ENCODE measurements around the gene RIOX2.
"Not testable (repeated sequence)": the region's sequence is repeated elsewhere in the genome, so short reads cannot be mapped to it uniquely, and the experiment has no call there.

The RIOX2 gene

DNA sequence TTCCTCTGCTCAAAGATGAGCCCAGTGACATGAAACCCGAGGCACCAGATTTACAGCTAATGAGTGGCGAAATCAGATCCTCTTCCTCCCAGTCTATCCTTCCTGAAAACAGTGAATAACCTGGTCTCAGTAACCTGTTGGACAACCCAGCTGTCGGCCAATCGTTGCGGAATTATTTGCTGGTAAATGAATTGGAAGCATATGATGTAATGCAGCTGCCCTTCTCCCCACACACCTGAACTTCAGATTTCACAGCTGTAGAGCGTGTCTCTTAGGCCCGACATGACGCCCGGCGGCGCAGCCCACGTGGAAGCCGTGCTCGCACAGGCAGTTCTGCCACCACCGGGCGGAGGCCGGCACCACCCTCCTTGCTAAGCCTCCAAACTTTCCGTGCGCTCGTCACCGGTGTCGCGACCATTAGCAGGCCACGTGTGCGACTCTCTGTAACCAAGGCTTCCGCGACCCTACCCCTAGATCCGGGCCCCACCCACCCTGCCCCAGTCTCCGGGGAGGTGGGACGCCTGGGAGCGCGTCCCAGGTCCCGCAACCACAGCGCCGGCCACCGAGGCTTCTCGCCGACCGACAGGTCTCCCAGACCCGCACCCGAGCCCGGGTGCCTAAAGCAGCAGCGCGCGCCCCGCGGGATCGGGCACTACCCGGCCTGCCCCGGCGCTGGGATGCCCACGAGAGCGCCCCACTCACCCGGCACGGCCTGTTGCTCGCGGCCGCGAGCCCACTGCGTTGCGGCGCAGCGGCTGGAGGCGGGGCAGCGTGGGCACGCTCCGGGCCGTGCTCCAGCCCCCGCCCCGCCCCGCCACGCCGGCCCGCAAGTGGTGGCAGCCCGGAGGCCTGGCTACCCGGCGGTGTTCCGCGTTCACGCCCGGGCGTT, at the start of gene RIOX2:
Gene RIOX2 (minus strand): TSS at position 753 of the 889 bp plus-strand sequence. CDS start 4,838 bp downstream, outside the sequence.
- TF ChIP-seq, protein P1, sequence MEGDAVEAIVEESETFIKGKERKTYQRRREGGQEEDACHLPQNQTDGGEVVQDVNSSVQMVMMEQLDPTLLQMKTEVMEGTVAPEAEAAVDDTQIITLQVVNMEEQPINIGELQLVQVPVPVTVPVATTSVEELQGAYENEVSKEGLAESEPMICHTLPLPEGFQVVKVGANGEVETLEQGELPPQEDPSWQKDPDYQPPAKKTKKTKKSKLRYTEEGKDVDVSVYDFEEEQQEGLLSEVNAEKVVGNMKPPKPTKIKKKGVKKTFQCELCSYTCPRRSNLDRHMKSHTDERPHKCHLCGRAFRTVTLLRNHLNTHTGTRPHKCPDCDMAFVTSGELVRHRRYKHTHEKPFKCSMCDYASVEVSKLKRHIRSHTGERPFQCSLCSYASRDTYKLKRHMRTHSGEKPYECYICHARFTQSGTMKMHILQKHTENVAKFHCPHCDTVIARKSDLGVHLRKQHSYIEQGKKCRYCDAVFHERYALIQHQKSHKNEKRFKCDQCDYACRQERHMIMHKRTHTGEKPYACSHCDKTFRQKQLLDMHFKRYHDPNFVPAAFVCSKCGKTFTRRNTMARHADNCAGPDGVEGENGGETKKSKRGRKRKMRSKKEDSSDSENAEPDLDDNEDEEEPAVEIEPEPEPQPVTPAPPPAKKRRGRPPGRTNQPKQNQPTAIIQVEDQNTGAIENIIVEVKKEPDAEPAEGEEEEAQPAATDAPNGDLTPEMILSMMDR (conservative IDR thresholded peaks at IDR 0.05) = no peak
- peak within 1 kb of the TSS; percentile 87 for H3K27ac ChIP-seq

DNA sequence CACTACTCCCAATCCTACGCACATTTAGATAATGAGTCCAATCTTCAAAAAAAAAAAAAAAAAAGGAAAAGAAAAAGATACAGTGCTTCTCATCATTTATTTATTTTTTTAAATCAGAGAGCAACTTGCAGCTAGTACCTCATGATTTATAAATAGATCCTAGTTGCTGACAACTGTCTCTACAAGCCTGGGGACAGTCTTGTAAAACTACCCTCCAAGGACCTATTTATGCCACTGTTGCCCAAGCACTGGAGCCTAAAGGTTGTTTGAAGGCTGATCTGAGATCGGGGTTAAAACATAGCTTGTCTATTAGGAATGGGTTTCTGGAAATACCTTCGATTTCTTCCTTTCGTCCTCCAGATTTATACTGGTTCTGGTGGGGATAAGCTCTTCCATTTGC, 48.2 kb upstream of the RIOX2 start:
- no peak overlapping the region for H3K27ac ChIP-seq
- TF ChIP-seq, protein P1 (conservative IDR thresholded peaks at IDR 0.05) = no peak

DNA sequence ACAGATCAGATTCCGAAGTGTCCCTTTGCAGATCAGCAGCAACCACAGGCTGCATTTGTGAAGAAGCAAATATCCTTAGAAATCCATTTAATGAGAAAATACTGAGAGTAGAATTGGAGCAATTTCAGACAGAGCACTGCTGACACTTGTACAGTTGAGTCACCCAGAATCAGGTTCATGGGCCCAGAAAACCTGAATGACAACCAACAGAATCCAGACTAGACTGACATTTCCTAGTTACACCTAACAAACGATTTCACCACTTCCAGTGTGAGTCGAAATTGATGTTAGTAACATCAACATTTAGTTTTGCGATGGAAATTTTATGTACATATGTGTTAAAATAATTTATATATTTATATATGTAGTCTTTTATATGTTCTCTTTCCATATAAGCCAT, 46.1 kb upstream of the RIOX2 start:
- TF ChIP-seq, protein P1 (conservative IDR thresholded peaks at IDR 0.05) = no peak
- no peak overlapping the region for H3K27ac ChIP-seq

DNA sequence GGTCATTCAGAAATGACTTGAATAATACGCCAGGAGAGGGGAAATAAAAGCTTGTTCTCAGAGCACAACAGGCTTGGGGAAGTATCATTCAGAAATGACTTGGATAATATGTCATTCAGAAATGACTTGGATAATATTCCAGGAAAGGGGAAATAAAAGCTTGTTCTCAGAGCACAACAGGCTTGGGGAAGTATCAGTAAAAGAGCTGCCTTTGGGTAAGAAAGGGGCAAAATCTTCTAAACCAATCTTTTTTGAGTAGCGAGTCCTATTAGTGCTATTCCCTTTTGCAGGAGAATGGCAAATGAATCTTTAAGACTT, 42.0 kb upstream of the RIOX2 start:
- H3K27ac ChIP-seq = no peak overlapping the region
- TF ChIP-seq, protein P1 (conservative IDR thresholded peaks at IDR 0.05) = no peak

DNA sequence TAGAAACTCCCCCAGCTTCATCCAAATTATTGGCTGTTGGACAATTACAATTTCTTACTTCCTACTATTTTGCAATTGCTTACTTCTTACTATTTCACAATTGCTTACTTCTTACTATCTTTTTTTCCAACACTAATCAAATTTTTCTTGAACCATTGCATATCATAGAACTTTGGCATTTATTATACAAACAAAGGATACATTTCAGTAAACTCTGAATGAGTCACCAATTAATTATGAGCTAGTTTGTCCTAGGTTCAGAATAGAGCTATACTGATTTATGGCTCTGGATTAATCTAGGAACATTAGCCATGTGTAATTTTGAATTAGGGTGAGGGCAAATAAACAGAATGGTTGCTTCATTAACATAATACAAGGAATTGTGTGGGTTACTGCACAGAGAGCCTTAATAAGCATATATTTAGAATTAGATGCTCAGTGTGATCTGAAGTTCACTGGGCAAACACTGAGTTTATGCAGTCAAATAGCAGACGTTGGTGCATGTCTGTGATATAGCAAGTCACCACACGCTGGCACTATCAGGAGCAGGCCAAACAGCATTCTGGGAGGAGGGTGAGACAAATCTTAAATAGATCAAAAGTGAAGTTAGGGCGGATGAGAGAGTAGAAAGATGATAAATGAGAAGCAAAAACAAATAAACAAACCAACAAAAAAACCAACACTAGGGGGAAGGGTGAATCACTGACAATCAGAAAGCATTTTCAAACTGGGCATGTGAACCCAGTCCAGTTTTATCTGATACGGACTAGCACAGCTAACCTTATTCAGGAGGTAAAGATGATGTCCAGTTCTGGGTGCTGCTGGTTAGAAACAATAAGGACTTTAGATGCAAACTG, 41.4 kb upstream of the RIOX2 start:
- no peak overlapping the region for H3K27ac ChIP-seq
- TF ChIP-seq, protein P1 (conservative IDR thresholded peaks at IDR 0.05) = peak; percentile 62

DNA sequence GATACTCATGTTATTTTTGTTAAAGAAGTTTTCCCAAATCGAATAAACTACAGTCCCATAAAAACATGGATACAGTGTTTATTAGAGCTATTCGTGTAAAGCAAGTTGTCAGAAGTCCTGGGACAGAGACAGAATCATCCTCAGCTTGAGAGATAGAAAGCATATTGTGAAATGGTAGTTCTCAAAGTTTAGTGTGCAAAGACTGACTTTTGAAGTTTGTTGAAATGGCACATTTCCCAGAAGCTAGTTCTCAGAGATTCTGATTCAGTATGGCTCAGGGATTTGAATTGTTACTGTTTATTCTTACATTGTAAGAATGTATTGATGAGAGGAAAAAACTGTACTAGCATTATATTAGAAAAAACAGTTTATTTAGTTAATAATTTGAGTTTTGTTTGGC, 40.7 kb upstream of the RIOX2 start:
- H3K27ac ChIP-seq = no peak overlapping the region
- TF ChIP-seq, protein P1 (conservative IDR thresholded peaks at IDR 0.05) = no peak

DNA sequence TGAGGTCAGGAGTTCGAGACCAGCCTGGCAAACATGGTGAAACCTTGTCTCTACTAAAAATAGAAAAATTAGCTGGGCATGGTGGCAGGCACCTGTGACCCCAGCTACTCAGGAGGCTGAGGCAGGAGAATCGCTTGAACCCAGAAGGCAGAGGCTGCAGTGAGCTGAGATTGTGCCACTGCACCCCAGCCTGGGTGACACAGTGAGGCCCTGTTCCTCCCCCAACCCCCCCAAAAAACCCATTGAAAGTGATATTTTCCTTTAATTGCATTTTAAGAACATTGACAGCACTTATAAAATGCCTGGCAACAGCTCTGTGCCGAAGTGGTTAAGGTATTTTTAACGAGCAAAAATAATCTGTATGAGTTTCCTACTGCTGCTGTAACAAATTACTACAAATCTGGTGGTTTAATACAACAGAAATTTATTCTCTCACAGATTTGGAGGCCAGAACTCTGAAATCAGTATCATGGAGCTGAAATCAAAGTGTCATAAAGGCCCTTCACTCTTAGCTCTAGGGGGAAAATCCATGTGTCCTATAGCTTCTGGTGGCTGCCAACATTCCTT, 38.7 kb upstream of the RIOX2 start:
- H3K27ac ChIP-seq = not testable (repeated sequence)

Measured in VCaP (cell line).